ENCODE measurements around the gene ZNRF1. TPM values are rescaled to one million over a fixed set of nuclear protein-coding genes. Genes with fewer than 3 reads are reported as not detected.
A peak's percentile ranks its signal among the peaks of the same experiment; 100 is the strongest.

The ZNRF1 gene
- total RNA-seq, 1 experiment from 2014 or later: 48.2 TPM

DNA sequence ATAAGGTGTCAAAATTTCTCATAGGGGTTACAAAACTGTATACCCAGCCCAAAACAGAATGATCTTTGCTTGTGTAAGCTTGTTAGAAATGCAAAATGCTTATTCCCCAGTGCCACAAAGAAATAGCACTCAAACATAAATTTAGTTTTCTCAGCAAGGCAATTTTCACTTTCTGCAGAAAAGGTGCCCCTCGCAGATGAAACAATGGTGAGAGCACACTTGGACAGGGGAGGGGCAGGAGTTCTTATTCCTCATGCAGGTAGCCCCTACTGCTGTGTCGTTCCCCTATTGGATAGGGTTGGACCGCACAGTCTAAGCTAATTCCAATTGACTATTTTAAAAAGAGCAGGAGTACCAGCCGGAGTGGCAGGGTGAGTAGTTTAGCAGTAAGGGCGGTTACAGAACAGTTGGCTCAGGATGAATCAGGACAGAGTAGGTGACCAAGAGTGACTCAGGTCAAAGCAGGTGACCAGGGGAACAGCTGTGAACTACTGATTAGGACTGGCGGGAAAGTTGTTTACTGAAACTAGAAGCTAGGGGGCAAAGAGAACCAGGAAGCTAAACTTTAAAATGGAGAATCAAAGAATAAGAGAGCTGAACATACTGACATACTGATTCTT lies 123.2 kb downstream of the ZNRF1 start:
- Histone ChIP-seq H3K9ac (ENCODE audit: low read length) (no peak overlapping the region), H4K20me1 (ENCODE audit: insufficient read depth) (no peaks in the 10 kb centered on the region), H3K4me3 (replicated peaks in 1 of 2; ENCODE audit: low read depth in 1 of 2, low read length in 2 of 2) (no peak overlapping the region), H2AFZ (ENCODE audit: low read depth, low read length, poor library complexity, severe bottlenecking) (no peak overlapping the region), H3K27ac (ENCODE audit: low read depth, low read length) (no peak overlapping the region), H3K9me2 (ENCODE audit: insufficient read depth) (no peaks in the 10 kb centered on the region), H3K4me2 (ENCODE audit: low read length) (no peak overlapping the region), H3K9me3 (ENCODE audit: control insufficient read depth in 1 of 2, insufficient read depth in 1 of 2, low read depth in 1 of 2, low read length in 2 of 2) (peaks cover 0 to 10% of the 10 kb centered on the region in 2 experiments; a peak in 2 of 4 replicates), H3K27me3 (ENCODE audit: insufficient read depth, low read length) (no peaks in the 10 kb centered on the region), H3K4me1 (ENCODE audit: control insufficient read depth in 1 of 2, insufficient read depth in 2 of 2, low read length in 2 of 2) (peaks cover 2% of the 10 kb centered on the region in 2 experiments; a peak in 3 of 4 replicates), H3K36me3 (ENCODE audit: control insufficient read depth in 1 of 2, insufficient read depth in 2 of 2, low read length in 2 of 2) (no peaks in the 10 kb centered on the region), H3K79me2 (ENCODE audit: insufficient read depth, low read length) (no peaks in the 10 kb centered on the region)
- POLR2A ChIA-PET: no interaction called here
- RAD21 ChIA-PET (ENCODE audit: low non-redundant PET in 1 of 2, low total read pairs in 2 of 2, uncharacterized antibody in 2 of 2, unreplicated experiment in 2 of 2): no interaction called here
- CTCF ChIA-PET: interaction anchor here (0.7 to 1.4 kb wide), 2 partner anchors 11 kb away, joined by 3 read pairs; no protein-coding TSS in a partner anchor
- ATAC-seq (no peak), DNase-seq (ENCODE audit: low read depth, low spot score) (no peak)
- intact Hi-C loops (cut with micrococcal nuclease): no loop called here
- BruUV-seq (replicated peaks): no TSS peak
- peak; percentile 94 for TF ChIP-seq CBX3 (IDR thresholded peaks at IDR 0.05; ENCODE audit: low read depth)
- TF ChIP-seq, protein P1, sequence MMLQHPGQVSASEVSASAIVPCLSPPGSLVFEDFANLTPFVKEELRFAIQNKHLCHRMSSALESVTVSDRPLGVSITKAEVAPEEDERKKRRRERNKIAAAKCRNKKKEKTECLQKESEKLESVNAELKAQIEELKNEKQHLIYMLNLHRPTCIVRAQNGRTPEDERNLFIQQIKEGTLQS (IDR thresholded peaks at IDR 0.05): no peak

DNA sequence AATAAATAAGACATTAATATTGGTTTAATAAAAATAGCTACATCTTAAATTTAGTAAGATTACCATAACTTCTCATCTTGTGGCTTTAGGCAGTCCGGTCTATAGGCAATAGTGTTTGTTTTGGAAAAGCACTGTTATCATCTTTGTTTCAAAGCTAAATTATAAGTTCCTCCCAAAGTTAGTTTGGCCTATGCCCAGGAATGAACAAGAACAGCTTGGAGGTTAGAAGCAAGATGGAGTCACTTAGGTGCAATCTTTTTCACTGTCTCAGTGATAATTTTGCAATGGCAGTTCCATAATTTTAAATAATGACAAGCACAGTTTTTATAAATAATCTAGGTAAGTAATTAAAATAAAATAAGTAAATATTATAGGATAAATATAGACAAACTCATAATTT lies 123.8 kb downstream of the ZNRF1 start:
- ChIA-PET POLR2A (no interaction called here), RAD21 (ENCODE audit: low non-redundant PET in 1 of 2, low total read pairs in 2 of 2, uncharacterized antibody in 2 of 2, unreplicated experiment in 2 of 2) (no interaction called here), CTCF (interaction anchor here (0.7 kb wide), 1 partner anchor 12 kb away, joined by 3 read pairs; no protein-coding TSS in a partner anchor)
- no peak for TF ChIP-seq YY1 (IDR thresholded peaks at IDR 0.05; ENCODE audit: extremely low read depth, insufficient replicate concordance, low read depth, low read length)
- TF ChIP-seq CEBPB (IDR thresholded peaks at IDR 0.05; ENCODE audit: low read depth): no peak
- no peak for TF ChIP-seq SRF (IDR thresholded peaks at IDR 0.05; ENCODE audit: low read depth)
- TF ChIP-seq POLR2AphosphoS5 (IDR thresholded peaks at IDR 0.05; ENCODE audit: low read depth, low read length): no peak
- TF ChIP-seq, protein P2, sequence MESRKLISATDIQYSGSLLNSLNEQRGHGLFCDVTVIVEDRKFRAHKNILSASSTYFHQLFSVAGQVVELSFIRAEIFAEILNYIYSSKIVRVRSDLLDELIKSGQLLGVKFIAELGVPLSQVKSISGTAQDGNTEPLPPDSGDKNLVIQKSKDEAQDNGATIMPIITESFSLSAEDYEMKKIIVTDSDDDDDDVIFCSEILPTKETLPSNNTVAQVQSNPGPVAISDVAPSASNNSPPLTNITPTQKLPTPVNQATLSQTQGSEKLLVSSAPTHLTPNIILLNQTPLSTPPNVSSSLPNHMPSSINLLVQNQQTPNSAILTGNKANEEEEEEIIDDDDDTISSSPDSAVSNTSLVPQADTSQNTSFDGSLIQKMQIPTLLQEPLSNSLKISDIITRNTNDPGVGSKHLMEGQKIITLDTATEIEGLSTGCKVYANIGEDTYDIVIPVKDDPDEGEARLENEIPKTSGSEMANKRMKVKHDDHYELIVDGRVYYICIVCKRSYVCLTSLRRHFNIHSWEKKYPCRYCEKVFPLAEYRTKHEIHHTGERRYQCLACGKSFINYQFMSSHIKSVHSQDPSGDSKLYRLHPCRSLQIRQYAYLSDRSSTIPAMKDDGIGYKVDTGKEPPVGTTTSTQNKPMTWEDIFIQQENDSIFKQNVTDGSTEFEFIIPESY (IDR thresholded peaks at IDR 0.05; ENCODE audit: extremely low read depth, insufficient replicate concordance, low read length): no peak
- TF ChIP-seq FOSL1 (IDR thresholded peaks at IDR 0.05; ENCODE audit: low read depth): no peak
- TF ChIP-seq EZH2 (IDR thresholded peaks at IDR 0.05): no peak
- no peak for TF ChIP-seq RAD21 (IDR thresholded peaks at IDR 0.05; ENCODE audit: low read depth)
- Histone ChIP-seq H3K4me1 (ENCODE audit: control insufficient read depth in 1 of 2, insufficient read depth in 2 of 2, low read length in 2 of 2) (no peaks in the 10 kb centered on the region), H3K27ac (ENCODE audit: low read depth, low read length) (no peak overlapping the region), H3K9me3 (ENCODE audit: control insufficient read depth in 1 of 2, insufficient read depth in 1 of 2, low read depth in 1 of 2, low read length in 2 of 2) (peaks cover 0 to 10% of the 10 kb centered on the region in 2 experiments; a peak in 2 of 4 replicates), H3K27me3 (ENCODE audit: insufficient read depth, low read length) (no peaks in the 10 kb centered on the region), H3K9me2 (ENCODE audit: insufficient read depth) (no peaks in the 10 kb centered on the region), H4K20me1 (ENCODE audit: insufficient read depth) (no peaks in the 10 kb centered on the region), H2AFZ (ENCODE audit: low read depth, low read length, poor library complexity, severe bottlenecking) (no peak overlapping the region), H3K4me2 (ENCODE audit: low read length) (no peak overlapping the region), H3K36me3 (ENCODE audit: control insufficient read depth in 1 of 2, insufficient read depth in 2 of 2, low read length in 2 of 2) (no peaks in the 10 kb centered on the region), H3K79me2 (ENCODE audit: insufficient read depth, low read length) (no peaks in the 10 kb centered on the region), H3K4me3 (replicated peaks in 1 of 2; ENCODE audit: low read depth in 1 of 2, low read length in 2 of 2) (no peak overlapping the region), H3K9ac (ENCODE audit: low read length) (no peak overlapping the region)
- no peak for ATAC-seq
- BruUV-seq (replicated peaks): no TSS peak
- DNase-seq (ENCODE audit: low read depth, low spot score): no peak
- intact Hi-C loops (cut with micrococcal nuclease): no loop called here
